H1 (cell line): ENCODE data around the gene LCLAT1. TPM values are rescaled to one million over a fixed set of nuclear protein-coding genes. Genes with fewer than 3 reads are reported as not detected.

Experiments used
- CTCF ChIA-PET: fragments of 300-600 bp; sonication (Branson Sonifier 250); formaldehyde crosslinking; loops from one replicate; lab custom pipeline; 2021; ENCODE audit not compliant: partially characterized antibody; lab: Charles Lee
- POLR2A ChIA-PET: fragments of 300-600 bp; sonication (Branson Sonifier 250); formaldehyde crosslinking; loops from one replicate; lab custom pipeline; 2021; ENCODE audit warnings: inconsistent platforms; ENCODE audit not compliant: partially characterized antibody; lab: Charles Lee
- DNase-seq, 2 experiments: peaks; one replicate each; pipeline versions ENCODE4 v3.0.0 to v3.0.0-alpha.2; 2010 to 2022; ENCODE audit warnings: low spot score in 2 of 2, low read depth in 1 of 2, mixed read lengths in 1 of 2
- FAIRE-seq: peaks from 2 replicates; lab custom pipeline; 2011; peaks lifted over from hg19 to GRCh38; lab: Jason Lieb, UNC
- H2AFZ ChIP-seq: 2 replicates; pipeline ENCODE4 v1.8.1; 2012; ENCODE audit warnings: low read length, inconsistent platforms
- H2AK5ac ChIP-seq: 2 replicates; pipeline ENCODE4 v1.6.1; 2013; ENCODE audit warnings: low read depth, low read length
- H2BK120ac ChIP-seq: replicated peaks from 2 replicates; pipeline ENCODE3; 2013; ENCODE audit warnings: low read depth, low read length, inconsistent platforms
- H2BK12ac ChIP-seq: 2 replicates; pipeline ENCODE4 v1.6.1; 2013; ENCODE audit warnings: low read depth, low read length
- H2BK15ac ChIP-seq: 2 replicates; pipeline ENCODE4 v1.6.1; 2013; ENCODE audit warnings: low read length
- H2BK20ac ChIP-seq: 2 replicates; pipeline ENCODE4 v1.6.1; 2013; ENCODE audit warnings: low read length
- H2BK5ac ChIP-seq: 2 replicates; pipeline ENCODE4 v1.6.1; 2013; ENCODE audit warnings: low read depth, low read length
- H3K14ac ChIP-seq: 2 replicates; pipeline ENCODE4 v1.6.1; 2013; ENCODE audit warnings: inconsistent platforms; ENCODE audit not compliant: insufficient read length
- H3K18ac ChIP-seq: 2 replicates; pipeline ENCODE4 v1.6.1; 2013; ENCODE audit warnings: low read length; ENCODE audit errors: extremely low read depth
- H3K23ac ChIP-seq: 2 replicates; pipeline ENCODE4 v1.6.1; 2013; ENCODE audit warnings: inconsistent platforms; ENCODE audit not compliant: insufficient read length
- H3K23me2 ChIP-seq: 2 replicates; pipeline ENCODE4 v1.6.1; 2013; ENCODE audit warnings: low read depth, low read length
- H3K27ac ChIP-seq: 2 replicates; pipeline ENCODE4 v1.6.1; 2011; ENCODE audit warnings: low read depth, low read length, inconsistent platforms
- H3K27me3 ChIP-seq, 4 experiments: replicated peaks in 1 of 4; 1 replicate in 1 of 4; 2 replicates in 3 of 4; pipeline versions ENCODE4 v1.6.1 to v1.8.1; 2011 to 2013; ENCODE audit warnings: low read length in 3 of 4, mild to moderate bottlenecking in 3 of 4, inconsistent platforms in 2 of 4, mixed read lengths in 2 of 4, moderate library complexity in 1 of 4; ENCODE audit not compliant: control insufficient read depth in 3 of 4, insufficient read depth in 3 of 4; ENCODE audit errors: extremely low read depth in 1 of 4
- H3K36me3 ChIP-seq, 4 experiments: 2 replicates each; pipeline versions ENCODE4 v1.6.1 to v1.8.1; 2011 to 2013; ENCODE audit warnings: mild to moderate bottlenecking in 4 of 4, low read length in 3 of 4, moderate library complexity in 2 of 4, control low read depth in 1 of 4, inconsistent platforms in 1 of 4; ENCODE audit not compliant: insufficient read depth in 4 of 4, control insufficient read depth in 2 of 4
- H3K4ac ChIP-seq: replicated peaks from 2 replicates; pipeline ENCODE3; 2013; ENCODE audit warnings: low read length, low read depth, mixed read lengths, inconsistent platforms; ENCODE audit not compliant: insufficient read length
- H3K4me1 ChIP-seq, 4 experiments: replicated peaks in 1 of 4; 1 replicate in 1 of 4; 2 replicates in 3 of 4; pipeline versions ENCODE4 v1.6.1 to v1.8.1; 2011 to 2013; ENCODE audit warnings: low read length in 3 of 4, inconsistent platforms in 2 of 4, mixed read lengths in 1 of 4; ENCODE audit not compliant: insufficient read depth in 4 of 4, control insufficient read depth in 3 of 4
- H3K4me2 ChIP-seq, 2 experiments: 2 replicates each; pipeline versions ENCODE4 v1.6.1 to v1.8.1; 2011 to 2013; ENCODE audit warnings: low read depth in 2 of 2, low read length in 2 of 2, control low read depth in 1 of 2, inconsistent platforms in 1 of 2, mild to moderate bottlenecking in 1 of 2; ENCODE audit not compliant: insufficient read depth in 1 of 2
- H3K4me3 ChIP-seq, 4 experiments: fragments of 200-600, 300-600 bp in 1 of 4; sonication (generic), shearing (Covaris generic), sonication (Bioruptor Twin) in 1 of 4; 2 replicates each; pipeline versions ENCODE4 v1.5.1 to v1.8.1; 2011 to 2016; ENCODE audit warnings: low read length in 4 of 4, low read depth in 3 of 4, control low read depth in 2 of 4, inconsistent platforms in 2 of 4, mild to moderate bottlenecking in 2 of 4, mixed read lengths in 1 of 4, moderate library complexity in 1 of 4; ENCODE audit not compliant: insufficient read depth in 2 of 4; ENCODE audit errors: extremely low read depth in 1 of 4
- H3K56ac ChIP-seq: replicated peaks from 2 replicates; pipeline ENCODE3; 2013; ENCODE audit warnings: low read depth, mild to moderate bottlenecking, mixed read lengths, low read length, inconsistent platforms; ENCODE audit not compliant: insufficient read length
- H3K79me1 ChIP-seq: 2 replicates; pipeline ENCODE4 v1.6.1; 2013; ENCODE audit warnings: low read depth, low read length, control low read depth
- H3K79me2 ChIP-seq, 2 experiments: 2 replicates each; pipeline versions ENCODE4 v1.6.1 to v1.8.1; 2012 to 2013; ENCODE audit warnings: low read length in 2 of 2, mild to moderate bottlenecking in 2 of 2, inconsistent platforms in 1 of 2; ENCODE audit not compliant: insufficient read depth in 2 of 2, control insufficient read depth in 1 of 2
- H3K9ac ChIP-seq, 4 experiments: replicated peaks in 1 of 4; 1 replicate in 1 of 4; 2 replicates in 3 of 4; pipeline versions ENCODE4 v1.6.1 to v1.8.1; 2011 to 2013; ENCODE audit warnings: low read depth in 3 of 4, low read length in 3 of 4, control low read depth in 2 of 4, mild to moderate bottlenecking in 2 of 4, moderate library complexity in 2 of 4, inconsistent platforms in 1 of 4; ENCODE audit errors: extremely low read depth in 1 of 4
- H3K9me3 ChIP-seq, 2 experiments: 2 replicates each; pipeline versions ENCODE4 v1.6.1 to v1.8.1; 2012 to 2013; ENCODE audit warnings: mild to moderate bottlenecking in 2 of 2, moderate library complexity in 2 of 2, control low read depth in 1 of 2, inconsistent platforms in 1 of 2, low read depth in 1 of 2, low read length in 1 of 2, mixed read lengths in 1 of 2; ENCODE audit not compliant: insufficient read depth in 2 of 2
- H4K20me1 ChIP-seq, 2 experiments: replicated peaks in 1 of 2; 2 replicates each; pipeline versions ENCODE3 to v1.8.1; 2011 to 2013; ENCODE audit warnings: inconsistent platforms in 2 of 2, low read length in 2 of 2, mild to moderate bottlenecking in 1 of 2; ENCODE audit not compliant: insufficient read depth in 2 of 2, control insufficient read depth in 1 of 2
- H4K5ac ChIP-seq: 2 replicates; pipeline ENCODE4 v1.6.1; 2013; ENCODE audit warnings: low read length, low read depth, mixed read lengths, inconsistent platforms; ENCODE audit not compliant: insufficient read length
- H4K8ac ChIP-seq: 2 replicates; pipeline ENCODE4 v1.8.0; 2013; ENCODE audit warnings: mild to moderate bottlenecking, moderate library complexity, low read length, inconsistent platforms; ENCODE audit not compliant: insufficient read depth; ENCODE audit errors: extremely low read depth
- H4K91ac ChIP-seq: replicated peaks from 2 replicates; pipeline ENCODE3; 2013; ENCODE audit warnings: low read length, mixed read lengths, inconsistent platforms; ENCODE audit not compliant: insufficient read length
- BRCA1 ChIP-seq: IDR thresholded peaks from 2 replicates; pipeline ENCODE4 v1.6.1; 2012; ENCODE audit warnings: low read depth, low read length, improper control_type of control experiment
- CHD2 ChIP-seq: IDR thresholded peaks from 2 replicates; pipeline ENCODE4 v1.6.1; 2012; ENCODE audit warnings: low read length, improper control_type of control experiment
- CTBP2 ChIP-seq: IDR thresholded peaks from 2 replicates; pipeline ENCODE4 v1.7.0; 2011; ENCODE audit warnings: borderline replicate concordance, mild to moderate bottlenecking, moderate library complexity, mixed read lengths, low read length; ENCODE audit not compliant: insufficient read depth, insufficient read length
- E2F6 ChIP-seq: IDR thresholded peaks from 2 replicates; pipeline ENCODE4 v1.6.1; 2012; ENCODE audit warnings: inconsistent platforms
- FOSL1 ChIP-seq: IDR thresholded peaks from 2 replicates; pipeline ENCODE4 v1.6.1; 2011; ENCODE audit warnings: mild to moderate bottlenecking, low read depth, low read length, moderate library complexity; ENCODE audit not compliant: insufficient read depth
- HDAC6 ChIP-seq: IDR thresholded peaks from one replicate; pipeline ENCODE4 v1.7.1; 2012; ENCODE audit warnings: low read depth, mild to moderate bottlenecking, inconsistent platforms, low read length, moderate library complexity
- JUND ChIP-seq: IDR thresholded peaks from 2 replicates; pipeline ENCODE4 v1.6.1; 2011; ENCODE audit warnings: mild to moderate bottlenecking, improper control_type of control experiment, low read length
- PHF8 ChIP-seq: fragments of 200-600 bp; sonication (generic); conservative IDR thresholded peaks from 2 replicates; pipeline ENCODE4 v1.7.1; 2012; ENCODE audit warnings: low read depth, mild to moderate bottlenecking, inconsistent platforms, low read length, moderate library complexity
- RNF2 ChIP-seq: fragments of 200-900, 300-1000 bp; sonication (generic); IDR thresholded peaks from 2 replicates; pipeline ENCODE4 v1.7.1; 2016; ENCODE audit warnings: borderline replicate concordance, low read depth, mild to moderate bottlenecking, antibody characterized with exemption, low read length; ENCODE audit not compliant: poor library complexity, severe bottlenecking; ENCODE audit errors: missing control alignments
- SP1 ChIP-seq: IDR thresholded peaks from 2 replicates; pipeline ENCODE4 v1.6.1; 2011; ENCODE audit warnings: low read depth, low read length
- SP2 ChIP-seq: IDR thresholded peaks from 2 replicates; pipeline ENCODE4 v1.6.1; 2012; ENCODE audit warnings: mild to moderate bottlenecking, low read length, inconsistent platforms
- ZNF274 ChIP-seq: IDR thresholded peaks from 2 replicates; pipeline ENCODE4 v1.7.0; 2012; ENCODE audit warnings: low read length, borderline replicate concordance; ENCODE audit errors: extremely low read depth
- WGBS, 2 experiments: shearing (Covaris generic) in 1 of 2; methylation state at CpG; one replicate each; pipeline versions ENCODE4 v1.1.6 to v1.1.7; 2013 to 2015; ENCODE audit warnings: low lambda C conversion rate in 2 of 2, mixed read lengths in 2 of 2, inconsistent platforms in 1 of 2, low coverage in 1 of 2, missing lambda C conversion rate in 1 of 2; ENCODE audit not compliant: insufficient replicate concordance in 2 of 2, insufficient coverage in 1 of 2, insufficient read length in 1 of 2; ENCODE audit errors: extremely low coverage in 1 of 2, missing lambda C conversion rate in 1 of 2; 5-methylcytosine and 5-hydroxymethylcytosine counted together
- polyA plus RNA-seq, 7 experiments: library from polyadenylated mRNA; depleted of rRNA in 3 of 7; stranded (reverse) in 5 of 7; unstranded in 2 of 7; fragments of >200 nt in 5 of 7; fragments of 200-250 nt in 2 of 7; gene quantifications; 1 replicate in 5 of 7; 2 replicates in 1 of 7; 4 replicates in 1 of 7; pipeline versions ENCODE4 v1.2.1 to v1.2.3, GENCODE V29; 2011 to 2013; ENCODE audit warnings: missing spikeins in 2 of 7, mixed read lengths in 2 of 7
- total RNA-seq: library from RNA; stranded (reverse); fragmentation: NEBNext Ultra II Directional; extraction: Animal tissue kit (Norgen Biotek cat#: 25700); gene quantifications from 2 replicates; pipeline ENCODE4 v1.2.1, GENCODE V29; 2021

The LCLAT1 gene
- total and polyA plus RNA-seq, 2 of the 8 experiments (the other 6 are each of a cell fraction or from before 2014, with no cell fraction given) = 7.6 to 22.0 TPM

- no peak overlapping the region for H3K4me2 ChIP-seq
- no peaks in the 10 kb centered on the region for H3K36me3 ChIP-seq
- peak in 1 of 2 experiments; percentile 2 for DNase-seq
- H4K91ac ChIP-seq = no peak overlapping the region
- H2BK20ac ChIP-seq = no peak overlapping the region
- H2BK120ac ChIP-seq = no peak overlapping the region
- no peak for FAIRE-seq
- 0 out of 2 replicates have a peak, but pooled peaks cover 1% of the 10 kb centered on the region for H3K23me2 ChIP-seq
- ChIA-PET POLR2A (no interaction called here), CTCF (interaction anchor here (0.8 to 3.3 kb wide), 5 partner anchors 24 to 448 kb away, joined by 3 to 12 read pairs (median 4); no protein-coding TSS in a partner anchor)
- H4K5ac ChIP-seq = no peak overlapping the region
- H3K79me2 ChIP-seq = no peaks in the 10 kb centered on the region
- no peak overlapping the region for H3K56ac ChIP-seq
- H3K4me3 ChIP-seq = no peak overlapping the region
- H3K14ac ChIP-seq = no peak overlapping the region
- no peak overlapping the region for H3K18ac ChIP-seq
- no peak overlapping the region for H3K23ac ChIP-seq
- H3K79me1 ChIP-seq = no peaks in the 10 kb centered on the region
- H3K9ac ChIP-seq = no peak overlapping the region
- no peak overlapping the region for H4K8ac ChIP-seq
- 0 out of 2 replicates have a peak overlapping the region, but pooled peaks have one; percentile 6 for H2BK12ac ChIP-seq
- no peak overlapping the region for H2AK5ac ChIP-seq
- H4K20me1 ChIP-seq = no peaks in the 10 kb centered on the region
- no peak overlapping the region for H2AFZ ChIP-seq
- 86% methylated on average over 3 of the region's 3 CpGs; no CpG with 5 or more reads in 1 of the 2 experiments for WGBS, 2 experiments
- H3K27me3 ChIP-seq = peaks cover 0 to 6% (median 5%) of the 10 kb centered on the region in 4 experiments; a peak in 4 of 7 replicates
- no peak overlapping the region for H3K4ac ChIP-seq
- peaks cover 7 to 11% (median 9%) of the 10 kb centered on the region in 4 experiments; a peak in 6 of 7 replicates for H3K4me1 ChIP-seq
- no peak overlapping the region for H2BK5ac ChIP-seq
- no peak overlapping the region for H3K27ac ChIP-seq
- H3K9me3 ChIP-seq = no peaks in the 10 kb centered on the region
- H2BK15ac ChIP-seq = no peak overlapping the region
- TF ChIP-seq RNF2 = no peak
- TF ChIP-seq BRCA1 = no peak
- TF ChIP-seq FOSL1 = no peak
- no peak for TF ChIP-seq CTBP2
- TF ChIP-seq SP2 = no peak
- no peak for TF ChIP-seq E2F6
- no peak for TF ChIP-seq HDAC6
- no peak for TF ChIP-seq ZNF274
- no peak for TF ChIP-seq SP1
- no peak for TF ChIP-seq JUND
- no peak for TF ChIP-seq PHF8
- TF ChIP-seq CHD2 = no peak
These were observed 207.4 kb downstream of the LCLAT1 start for GRCh38 chr2:30654404-30654803.
